Measurements from ENCODE around the gene BANP.
"Not testable (repeated sequence)": the region's sequence is repeated elsewhere in the genome, so short reads cannot be mapped to it uniquely, and the experiment has no call there.

DNA sequence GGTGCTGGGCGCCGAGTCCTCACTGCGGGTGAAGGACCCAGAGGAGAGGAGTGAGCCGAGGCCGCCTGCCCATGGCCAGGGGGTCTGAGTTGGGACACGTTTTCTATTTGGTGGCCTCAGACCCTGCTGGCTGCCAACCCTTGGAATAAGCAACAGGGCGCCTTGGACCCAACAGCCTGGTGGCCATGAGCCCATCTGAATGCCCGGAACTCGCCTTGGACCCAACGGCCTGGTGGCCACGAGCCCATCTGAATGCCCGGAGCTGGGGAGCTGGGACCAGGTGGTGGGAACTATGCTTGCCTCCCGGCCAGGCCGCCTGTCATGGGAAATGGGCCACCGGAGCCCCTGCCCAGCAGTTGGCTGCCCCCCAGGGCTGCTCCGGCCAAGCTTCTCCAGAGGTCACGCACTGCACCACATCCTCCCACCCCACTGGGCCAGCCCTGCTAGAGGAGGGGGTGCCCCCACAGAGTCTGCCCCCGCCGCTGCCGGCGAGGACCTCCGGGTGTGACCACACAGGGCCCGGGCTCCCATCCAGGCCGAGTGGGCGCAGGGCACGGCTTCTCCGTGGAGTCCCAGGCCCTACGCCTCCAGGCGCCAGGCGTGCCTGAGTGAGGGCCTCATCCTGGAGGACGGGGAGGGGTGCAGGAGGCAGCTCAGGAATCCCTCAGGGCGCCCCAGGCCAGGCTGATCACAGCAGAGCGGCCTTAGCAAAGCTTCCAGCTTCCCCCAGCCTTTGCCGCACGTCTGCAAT lies 140.2 kb downstream of the BANP start:
- TF ChIP-seq GABPA (IDR thresholded peaks at IDR 0.05; ENCODE audit: low read depth); EP300 (IDR thresholded peaks at IDR 0.05; ENCODE audit: borderline replicate concordance in 1 of 2, low read depth in 1 of 2, low read length in 1 of 2); CTCF (IDR thresholded peaks at IDR 0.05): not testable (repeated sequence)
